K562 (cell line): ENCODE results near the gene KIF9. TPM values are rescaled to one million over a fixed set of nuclear protein-coding genes. Genes with fewer than 3 reads are reported as not detected.
A peak's percentile ranks its signal among the peaks of the same experiment; 100 is the strongest.

Source experiments
- ATF6 ChIP-seq: sonication (generic); formaldehyde crosslinking; IDR thresholded peaks from 2 replicates; pipeline ENCODE4 v1.4.0; 2020; ENCODE audit warnings: mild to moderate bottlenecking, missing genetic modification reagents
- DDX20 ChIP-seq: fragments of 450-650 bp; IDR thresholded peaks from 2 replicates; pipeline ENCODE4 v1.6.1; 2016; ENCODE audit warnings: missing genetic modification characterization, low read depth, mild to moderate bottlenecking, missing compliant biosample characterization, moderate library complexity
- E2F6 ChIP-seq, 2 experiments: IDR thresholded peaks; 2 replicates each; pipeline ENCODE4 v1.6.1; 2011; ENCODE audit warnings: borderline replicate concordance in 1 of 2, control low read depth in 1 of 2, low read depth in 1 of 2, low read length in 1 of 2, mild to moderate bottlenecking in 1 of 2, mixed read lengths in 1 of 2, moderate library complexity in 1 of 2; ENCODE audit not compliant: insufficient read depth in 1 of 2, insufficient read length in 1 of 2, poor library complexity in 1 of 2, severe bottlenecking in 1 of 2; ENCODE audit errors: extremely low read depth in 1 of 2
- EP400 ChIP-seq: fragments of 450-650 bp; IDR thresholded peaks from 2 replicates; pipeline ENCODE4 v1.6.1; 2017; ENCODE audit warnings: antibody characterized with exemption, mild to moderate bottlenecking, moderate library complexity
- ETV6 ChIP-seq, 3 experiments: fragments of 150-350 bp in 1 of 3; sonication (generic) in 1 of 3; formaldehyde crosslinking in 1 of 3; IDR thresholded peaks; 2 replicates each; pipeline versions ENCODE4 v1.6.1 to v1.8.0; 2014 to 2022; ENCODE audit warnings: borderline replicate concordance in 2 of 3, low read depth in 2 of 3, antibody characterized with exemption in 1 of 3, low read length in 1 of 3, mild to moderate bottlenecking in 1 of 3, missing genetic modification reagents in 1 of 3
- MNT ChIP-seq, 2 experiments: fragments of 450-650 bp; conservative IDR thresholded peaks; 2 replicates each; pipeline ENCODE4 v1.6.1; 2017; ENCODE audit warnings: mild to moderate bottlenecking in 2 of 2, moderate library complexity in 2 of 2
- MTA1 ChIP-seq: fragments of 450-650 bp; IDR thresholded peaks from 2 replicates; pipeline ENCODE4 v1.6.1; 2017; ENCODE audit warnings: borderline replicate concordance
- NEUROD1 ChIP-seq: fragments of 150-350 bp; IDR thresholded peaks from 2 replicates; pipeline ENCODE4 v1.6.1; 2014; ENCODE audit warnings: borderline replicate concordance, low read length, low read depth; ENCODE audit not compliant: partially characterized antibody
- RB1 ChIP-seq: fragments of 450-650 bp; IDR thresholded peaks from 2 replicates; pipeline ENCODE4 v1.6.1; 2017; ENCODE audit warnings: low read depth, mild to moderate bottlenecking
- RBM15 ChIP-seq: fragments of 200-400 bp; formaldehyde crosslinking; IDR thresholded peaks from 2 replicates; pipeline ENCODE4 v1.6.1; 2018; ENCODE audit warnings: mild to moderate bottlenecking, low read length, moderate library complexity; ENCODE audit not compliant: insufficient read depth
- RBM25 ChIP-seq: fragments of 200-400 bp; formaldehyde crosslinking; IDR thresholded peaks from 2 replicates; pipeline ENCODE4 v1.6.1; 2018; ENCODE audit warnings: low read length, low read depth, moderate library complexity; ENCODE audit not compliant: severe bottlenecking
- SIN3A ChIP-seq, 2 experiments: fragments of 150-350 bp in 1 of 2; IDR thresholded peaks; 2 replicates each; pipeline ENCODE4 v1.6.1; 2011 to 2016; ENCODE audit warnings: borderline replicate concordance in 2 of 2, low read depth in 2 of 2, low read length in 2 of 2, mild to moderate bottlenecking in 2 of 2, moderate library complexity in 2 of 2; ENCODE audit not compliant: control insufficient read depth in 1 of 2
- TFAP4 ChIP-seq: sonication (generic); formaldehyde crosslinking; IDR thresholded peaks from 2 replicates; pipeline ENCODE4 v1.8.0; 2022; ENCODE audit warnings: missing genetic modification reagents, mild to moderate bottlenecking, moderate library complexity, borderline replicate concordance
- ZBTB2 ChIP-seq: fragments of 450-650 bp; IDR thresholded peaks from 2 replicates; pipeline ENCODE4 v1.6.1; 2016; ENCODE audit warnings: antibody characterized with exemption
- ZNF263 ChIP-seq: sonication (generic); formaldehyde crosslinking; IDR thresholded peaks from 2 replicates; pipeline ENCODE4 v1.8.0; 2022; ENCODE audit warnings: mild to moderate bottlenecking, missing genetic modification reagents, borderline replicate concordance
- ZNF282 ChIP-seq: sonication (generic); formaldehyde crosslinking; IDR thresholded peaks from 2 replicates; pipeline ENCODE4 v1.8.1; 2023; ENCODE audit warnings: missing genetic modification reagents
- ZNF384 ChIP-seq: IDR thresholded peaks from 2 replicates; pipeline ENCODE4 v1.6.1; 2012; ENCODE audit warnings: low read depth, low read length, improper control_type of control experiment
- polyA plus RNA-seq, 8 experiments: library from polyadenylated mRNA; depleted of rRNA in 4 of 8; stranded (reverse) in 5 of 8; unstranded in 3 of 8; fragments of >200 nt; fragmentation: Nextera tagmentation in 2 of 8; fragmentation: Illumina TruSeq in 1 of 8; extraction: Ambion mirVana in 2 of 8; extraction: Trizol in 1 of 8; gene quantifications; 2 replicates each; pipeline versions ENCODE4 v1.2.1 to v1.2.3, GENCODE V29; 2011 to 2014; ENCODE audit warnings: inconsistent platforms in 1 of 8, missing spikeins in 1 of 8
- total RNA-seq, 7 experiments: library from RNA; depleted of rRNA in 6 of 7; stranded (reverse); fragments of >200 nt in 6 of 7; fragmentation: Illumina TruSeq in 2 of 7; extraction: Trizol in 2 of 7; gene quantifications; 2 replicates each; pipeline versions ENCODE4 v1.2.1 to v1.2.3, GENCODE V29; 2011 to 2021; ENCODE audit warnings: low replicate concordance in 1 of 7

The KIF9 gene
- total and polyA plus RNA-seq, 9 of the 15 experiments (the other 6 are each of a cell fraction or from before 2014, with no cell fraction given), result 16.9 to 56.9 (median 25.0) TPM

- TF ChIP-seq NEUROD1 (no peak), ATF6 (CRISPR knock-in tag) (no peak), ETV6 (IDR thresholded peaks at IDR 0.05; ENCODE audit: borderline replicate concordance in 1 of 2, low read depth in 2 of 2, low read length in 1 of 2) (no peak), ETV6 (CRISPR knock-in tag; IDR thresholded peaks at IDR 0.05; ENCODE audit: borderline replicate concordance) (0 out of 2 replicates have a peak, but pooled peaks have one; percentile 45), RB1 (peak; percentile 31; the same call in 1 of the 2 replicates), ZNF282 (CRISPR knock-in tag) (no peak), DDX20 (tag) (no peak), SIN3A (IDR thresholded peaks at IDR 0.05; ENCODE audit: borderline replicate concordance in 2 of 2, control insufficient read depth in 1 of 2, low read depth in 2 of 2, low read length in 2 of 2) (0 out of 4 replicates have a peak, but pooled peaks of 1 of the 2 experiments have one; percentile 24), RBM15 (no peak), MNT (conservative IDR thresholded peaks at IDR 0.05) (peak in 1 of 2 experiments; percentile 17; a peak in 1 of 4 replicates), RBM25 (peak; percentile 84), MTA1 (no peak; the same call in 1 of the 2 replicates), ZNF384 (no peak), ZBTB2 (no peak), TFAP4 (peak; percentile 60; the same call in 1 of the 2 replicates), ZNF263 (CRISPR knock-in tag) (peak; percentile 28; the same call in 1 of the 2 replicates), EP400 (no peak), E2F6 (IDR thresholded peaks at IDR 0.05; ENCODE audit: borderline replicate concordance in 1 of 2, extremely low read depth in 1 of 2, insufficient read depth in 1 of 2, insufficient read length in 1 of 2, low read depth in 1 of 2, low read length in 1 of 2, poor library complexity in 1 of 2, severe bottlenecking in 1 of 2) (peak in 1 of 2 experiments; percentile 56)
These were observed 1.2 kb upstream of the KIF9 start (continued) for GRCh38 chr3:47283591-47284364.
